GM12878 (cell line): ENCODE data around the gene NUP214. TPM values are rescaled to one million over a fixed set of nuclear protein-coding genes. Genes with fewer than 3 reads are reported as not detected.

ENCODE experiments used
- CEBPZ ChIP-seq: fragments of 150-350 bp; IDR thresholded peaks from 2 replicates; pipeline ENCODE4 v1.6.1; 2016; ENCODE audit warnings: low read depth, low read length
- ESRRA ChIP-seq: IDR thresholded peaks from 2 replicates; pipeline ENCODE4 v1.6.1; 2012; ENCODE audit warnings: mild to moderate bottlenecking, low read length, improper control_type of control experiment
- GABPA ChIP-seq: IDR thresholded peaks from 2 replicates; pipeline ENCODE4 v1.6.1; 2014; ENCODE audit warnings: antibody characterized with exemption, low read depth, mild to moderate bottlenecking, inconsistent platforms
- HDAC6 ChIP-seq: fragments of 200-600 bp; sonication (generic); IDR thresholded peaks from one replicate; pipeline ENCODE4 v1.8.0; 2017; ENCODE audit warnings: antibody characterized with exemption; ENCODE audit not compliant: unreplicated experiment
- HDGF ChIP-seq: fragments of 450-650 bp; IDR thresholded peaks from 2 replicates; pipeline ENCODE4 v1.6.1; 2016; ENCODE audit warnings: antibody characterized with exemption
- NRF1 ChIP-seq: conservative IDR thresholded peaks from 2 replicates; pipeline ENCODE4 v1.6.1; 2011; ENCODE audit warnings: mild to moderate bottlenecking, low read depth, low read length, improper control_type of control experiment
- SIN3A ChIP-seq: IDR thresholded peaks from 2 replicates; pipeline ENCODE4 v1.6.1; 2012; ENCODE audit warnings: low read depth, low read length, improper control_type of control experiment
- SKIL ChIP-seq: fragments of 450-650 bp; IDR thresholded peaks from 2 replicates; pipeline ENCODE4 v1.6.1; 2017; ENCODE audit warnings: mild to moderate bottlenecking, low read depth, inconsistent platforms; ENCODE audit not compliant: poor library complexity, severe bottlenecking
- SPI1 ChIP-seq: IDR thresholded peaks from 2 replicates; pipeline ENCODE4 v1.6.1; 2011; ENCODE audit warnings: low read depth, mild to moderate bottlenecking, low read length, moderate library complexity, borderline replicate concordance; ENCODE audit not compliant: insufficient read depth
- ZBTB33 ChIP-seq: fragments of 450-650 bp; IDR thresholded peaks from 2 replicates; pipeline ENCODE4 v1.6.1; 2017; ENCODE audit warnings: mild to moderate bottlenecking
- ZNF592 ChIP-seq: fragments of 450-650 bp; IDR thresholded peaks from 2 replicates; pipeline ENCODE4 v1.6.1; 2017; ENCODE audit warnings: mild to moderate bottlenecking, moderate library complexity
- ZNF687 ChIP-seq: fragments of 450-650 bp; IDR thresholded peaks from 2 replicates; pipeline ENCODE4 v1.6.1; 2017; ENCODE audit warnings: mild to moderate bottlenecking, moderate library complexity
- polyA plus RNA-seq, 11 experiments: library from polyadenylated mRNA; depleted of rRNA in 4 of 11; unstranded in 6 of 11; stranded (reverse) in 5 of 11; fragments of >200 nt; fragmentation: Nextera tagmentation in 4 of 11; fragmentation: Illumina TruSeq in 1 of 11; extraction: Ambion mirVana in 4 of 11; extraction: Trizol in 1 of 11; gene quantifications; 1 replicate in 1 of 11; 2 replicates in 10 of 11; pipeline versions ENCODE4 v1.2.1 to v1.2.3, GENCODE V29; 2011 to 2016; ENCODE audit warnings: inconsistent platforms in 2 of 11, missing spikeins in 2 of 11, low read depth in 1 of 11
- total RNA-seq, 4 experiments: library from RNA; depleted of rRNA in 3 of 4; stranded (reverse); fragments of >200 nt in 3 of 4; fragmentation: Illumina TruSeq in 1 of 4; extraction: Trizol in 1 of 4; gene quantifications; 2 replicates each; pipeline versions ENCODE4 v1.2.1 to v1.2.3, GENCODE V29; 2013 to 2021

Gene NUP214
- total and polyA plus RNA-seq, 10 of the 15 experiments (the other 5 are each of a cell fraction or from before 2014, with no cell fraction given): 11.7 to 53.8 (median 17.6) TPM

GRCh38 chr9:131275332-131276093, 150.1 kb downstream of the NUP214 start (continued):
- no peak; the same call in 1 of the 2 replicates for TF ChIP-seq ZNF687
- TF ChIP-seq GABPA: no peak
- 0 out of 2 replicates have a peak, but pooled peaks have one; percentile 3 for TF ChIP-seq SPI1
- no peak for TF ChIP-seq NRF1
- TF ChIP-seq ESRRA: no peak
- TF ChIP-seq SIN3A: no peak; the same call in none of the 2 replicates
- TF ChIP-seq ZBTB33: no peak
- TF ChIP-seq SKIL: no peak
- TF ChIP-seq CEBPZ: no peak
- no peak for TF ChIP-seq HDAC6
- TF ChIP-seq ZNF592: no peak
- no peak for TF ChIP-seq HDGF
